ENCODE data around the gene NAA60. TPM values are rescaled to one million over a fixed set of nuclear protein-coding genes. Genes with fewer than 3 reads are reported as not detected.

Gene NAA60
- 10 to 100 TPM; 17.0 to 31.7 (median 26.5) TPM for total RNA-seq

DNA sequence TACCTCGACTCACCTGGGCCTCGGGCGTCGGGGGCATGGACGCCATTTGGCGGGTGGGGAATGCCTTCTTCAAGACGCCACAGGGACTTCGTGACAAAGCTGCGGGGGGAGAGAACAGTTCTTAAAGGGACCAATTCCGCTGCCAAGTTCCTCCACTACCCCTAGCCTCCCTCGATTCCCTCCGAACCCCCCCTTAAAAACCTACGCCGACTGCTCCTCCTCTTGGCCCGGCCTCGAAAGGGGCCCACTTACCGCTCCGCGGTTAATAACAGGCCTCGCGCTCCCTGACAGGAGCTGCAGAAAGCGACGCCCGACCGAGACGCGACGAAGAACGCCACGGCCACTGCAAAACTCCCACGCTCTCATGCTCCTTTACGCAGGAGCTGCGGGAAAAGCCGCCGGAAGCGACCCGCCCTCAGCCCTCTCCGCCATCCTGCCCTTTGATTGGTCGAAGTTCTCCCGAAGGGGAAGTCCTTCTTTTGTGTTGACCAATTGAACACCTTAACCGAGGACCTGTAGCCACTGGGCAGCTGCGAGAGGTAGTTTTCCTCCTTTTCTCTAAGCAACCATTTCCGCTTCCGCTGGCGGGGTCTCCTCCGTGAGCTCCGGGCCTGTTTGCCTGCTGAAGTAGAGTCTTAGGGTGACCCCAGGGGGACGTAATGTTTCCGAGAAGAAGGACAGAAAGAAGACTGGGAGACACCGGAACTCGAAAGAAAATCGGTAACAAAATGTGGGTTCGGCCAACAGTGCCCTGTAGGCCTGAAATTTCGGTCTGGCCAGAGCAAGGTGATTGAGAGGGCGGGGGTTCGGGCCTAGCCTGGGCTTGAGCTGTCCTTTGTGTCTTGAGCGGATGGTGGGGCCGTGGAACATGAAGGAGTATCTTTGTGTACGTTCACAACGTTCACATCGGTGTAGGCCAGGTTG, at the start of gene NAA60, which contains the start of gene ZNF597:
NAA60 (plus strand) TSS at position 573 of the 924 bp plus-strand sequence. CDS start 32,548 bp downstream, outside the sequence.
ZNF597 (minus strand) TSS at position 397 of the 924 bp plus-strand sequence; CDS start at position 46, 351 bp downstream.
- DNase-seq (ENCODE audit: low spot score) (peak; percentile 39), ATAC-seq (ENCODE audit: low FRiP score) (peak; percentile 96)
- TF ChIP-seq, protein P1, sequence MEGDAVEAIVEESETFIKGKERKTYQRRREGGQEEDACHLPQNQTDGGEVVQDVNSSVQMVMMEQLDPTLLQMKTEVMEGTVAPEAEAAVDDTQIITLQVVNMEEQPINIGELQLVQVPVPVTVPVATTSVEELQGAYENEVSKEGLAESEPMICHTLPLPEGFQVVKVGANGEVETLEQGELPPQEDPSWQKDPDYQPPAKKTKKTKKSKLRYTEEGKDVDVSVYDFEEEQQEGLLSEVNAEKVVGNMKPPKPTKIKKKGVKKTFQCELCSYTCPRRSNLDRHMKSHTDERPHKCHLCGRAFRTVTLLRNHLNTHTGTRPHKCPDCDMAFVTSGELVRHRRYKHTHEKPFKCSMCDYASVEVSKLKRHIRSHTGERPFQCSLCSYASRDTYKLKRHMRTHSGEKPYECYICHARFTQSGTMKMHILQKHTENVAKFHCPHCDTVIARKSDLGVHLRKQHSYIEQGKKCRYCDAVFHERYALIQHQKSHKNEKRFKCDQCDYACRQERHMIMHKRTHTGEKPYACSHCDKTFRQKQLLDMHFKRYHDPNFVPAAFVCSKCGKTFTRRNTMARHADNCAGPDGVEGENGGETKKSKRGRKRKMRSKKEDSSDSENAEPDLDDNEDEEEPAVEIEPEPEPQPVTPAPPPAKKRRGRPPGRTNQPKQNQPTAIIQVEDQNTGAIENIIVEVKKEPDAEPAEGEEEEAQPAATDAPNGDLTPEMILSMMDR (IDR thresholded peaks at IDR 0.05): no peak

DNA sequence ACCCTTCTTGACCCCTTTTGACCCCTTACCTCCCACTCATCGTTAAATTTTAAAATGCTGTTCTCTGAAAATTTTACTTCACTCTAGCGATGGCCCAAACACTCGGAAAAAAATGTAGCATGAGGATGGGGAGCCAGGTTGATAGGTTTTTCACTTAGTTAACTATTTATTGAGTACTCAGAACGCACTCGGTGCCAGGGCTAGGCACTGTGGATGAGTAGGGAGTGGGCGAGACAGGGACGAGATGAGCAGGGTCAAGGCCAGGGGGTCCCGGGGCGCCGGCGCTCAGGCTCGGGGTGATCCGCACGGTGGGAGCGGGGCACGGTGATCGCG, 43.1 kb upstream of the NAA60 start:
- TF ChIP-seq, protein P1 (IDR thresholded peaks at IDR 0.05): no peak
- ATAC-seq (ENCODE audit: low FRiP score) (no peak), DNase-seq (ENCODE audit: low spot score) (no peak)

DNA sequence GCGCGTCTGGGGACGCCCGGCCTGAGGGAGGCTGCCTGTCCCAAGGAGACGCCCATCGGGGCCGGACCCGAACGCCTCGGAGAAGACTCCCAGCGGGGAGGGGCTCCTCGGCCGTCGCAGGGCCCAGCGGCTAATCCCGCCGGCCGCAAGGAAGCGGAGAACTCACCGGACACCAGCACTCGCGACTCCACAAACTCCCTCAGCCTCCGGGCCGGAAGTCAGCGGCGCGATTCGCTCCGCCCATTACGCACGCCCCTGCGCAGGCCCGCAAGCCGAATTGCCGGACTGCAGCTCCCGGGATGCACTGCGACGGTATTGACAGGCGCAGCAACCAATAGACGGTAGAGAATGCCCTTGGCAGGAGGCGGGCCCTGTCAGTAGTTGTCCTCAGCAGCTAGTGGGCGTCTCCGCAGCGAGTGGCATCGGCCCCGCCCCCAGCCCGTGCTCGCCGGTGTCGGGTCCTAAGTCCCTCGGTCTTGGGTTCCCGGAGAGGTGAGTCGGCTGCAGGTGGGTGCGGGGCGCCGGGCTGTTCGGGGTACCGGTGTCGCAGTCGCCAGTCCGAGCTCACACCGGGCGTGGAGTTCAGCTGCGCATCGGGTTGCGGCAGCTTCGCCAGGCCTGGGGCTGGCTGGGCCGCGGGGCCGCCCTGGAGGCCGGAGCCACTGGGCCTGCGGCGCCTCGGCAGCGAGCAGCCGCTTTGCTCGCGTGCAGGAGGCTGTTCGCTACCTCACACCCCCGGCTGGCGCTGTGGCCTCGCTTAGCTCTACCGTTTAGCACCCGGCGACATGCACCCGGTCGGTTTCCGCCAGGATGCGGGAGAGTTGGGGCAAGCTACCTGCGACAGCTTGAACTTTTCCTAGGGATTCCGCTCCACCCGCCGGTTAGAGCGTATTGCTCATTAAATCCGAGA, 42.4 kb upstream of the NAA60 start, which contains the start of the genes ZNF174 and ZSCAN32:
ZNF174 (plus strand) TSS at position 437 of the 910 bp plus-strand sequence. CDS start 790 bp downstream, outside the sequence.
ZSCAN32 (minus strand) TSS at position 226 of the 910 bp plus-strand sequence. CDS start 3,447 bp downstream, outside the sequence.
- ATAC-seq (ENCODE audit: low FRiP score) (peak; percentile 100), DNase-seq (ENCODE audit: low spot score) (peak; percentile 95)
- TF ChIP-seq, protein P1 (IDR thresholded peaks at IDR 0.05): no peak

DNA sequence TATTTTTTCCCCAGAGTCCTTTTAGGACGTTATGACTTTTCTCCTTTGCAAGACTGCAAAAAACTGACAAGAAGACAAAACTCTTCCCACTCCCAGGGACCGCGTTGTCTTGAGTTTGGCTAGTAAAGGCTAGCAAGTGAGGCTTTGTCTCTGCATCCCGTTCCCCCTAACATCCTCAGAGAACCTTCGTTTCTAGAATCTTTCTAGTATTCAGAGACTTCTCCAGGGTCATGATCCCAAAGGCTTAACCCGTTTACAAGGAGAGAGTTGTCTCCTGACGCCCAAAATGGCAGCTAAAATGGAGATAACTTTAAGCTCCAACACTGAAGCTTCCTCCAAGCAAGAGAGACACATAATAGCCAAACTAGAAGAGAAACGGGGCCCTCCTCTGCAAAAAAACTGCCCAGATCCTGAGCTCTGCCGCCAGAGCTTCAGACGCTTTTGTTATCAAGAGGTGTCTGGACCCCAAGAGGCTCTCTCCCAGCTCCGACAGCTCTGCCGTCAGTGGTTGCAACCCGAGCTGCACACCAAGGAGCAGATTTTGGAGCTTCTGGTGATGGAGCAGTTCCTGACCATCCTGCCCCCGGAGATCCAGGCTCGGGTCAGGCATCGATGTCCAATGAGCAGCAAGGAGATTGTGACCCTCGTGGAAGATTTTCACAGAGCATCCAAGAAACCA, 41.6 kb upstream of the NAA60 start:
- TF ChIP-seq, protein P1 (IDR thresholded peaks at IDR 0.05): no peak
- no peak for DNase-seq (ENCODE audit: low spot score)
- ATAC-seq (ENCODE audit: low FRiP score): no peak

DNA sequence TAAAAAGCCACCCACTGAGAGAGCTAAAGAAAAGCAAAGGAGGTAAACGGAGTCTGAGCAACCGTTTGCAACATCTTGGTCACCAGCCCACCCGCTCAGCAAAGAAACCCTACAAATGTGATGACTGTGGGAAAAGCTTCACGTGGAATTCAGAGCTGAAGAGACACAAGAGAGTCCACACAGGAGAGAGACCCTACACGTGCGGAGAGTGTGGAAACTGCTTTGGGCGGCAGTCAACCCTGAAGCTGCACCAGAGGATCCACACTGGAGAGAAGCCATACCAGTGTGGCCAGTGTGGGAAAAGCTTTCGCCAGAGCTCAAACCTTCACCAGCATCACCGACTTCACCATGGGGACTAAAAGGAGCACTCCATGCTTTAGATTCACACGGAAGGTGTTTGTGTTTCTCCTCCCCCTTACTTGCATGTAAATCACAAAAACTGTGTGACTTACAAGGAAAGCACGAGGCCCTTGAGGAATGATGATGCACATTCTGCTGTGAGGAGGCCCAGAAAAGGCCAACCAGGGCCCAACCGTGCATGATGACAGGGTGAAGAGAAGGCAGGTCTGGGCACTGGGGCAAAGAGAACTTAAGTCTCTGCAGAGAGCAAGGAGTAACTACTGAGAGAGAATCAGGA, 34.8 kb upstream of the NAA60 start:
- TF ChIP-seq, protein P1 (IDR thresholded peaks at IDR 0.05): no peak
- DNase-seq (ENCODE audit: low spot score) (no peak), ATAC-seq (ENCODE audit: low FRiP score) (no peak)
